NB4 (cell line): ENCODE data around the gene MAP4K4.

Experiments used
- DNase-seq: peaks from one replicate; pipeline ENCODE4 v3.0.0; 2010; ENCODE audit warnings: low read depth
- H3K4me3 ChIP-seq: one replicate; pipeline ENCODE4 v1.5.1; 2011; ENCODE audit warnings: mild to moderate bottlenecking, low read depth, low read length, moderate library complexity
- MYC ChIP-seq: IDR thresholded peaks from 2 replicates; pipeline ENCODE4 v1.6.1; 2011; ENCODE audit warnings: low read depth, low read length
- POLR2A ChIP-seq: IDR thresholded peaks from 2 replicates; pipeline ENCODE4 v1.6.1; 2011; ENCODE audit warnings: mild to moderate bottlenecking; ENCODE audit not compliant: insufficient read length; ENCODE audit errors: extremely low read depth
- TF ChIP-seq, protein P1 (sequence below): IDR thresholded peaks from 2 replicates; pipeline ENCODE4 v1.6.1; 2011; ENCODE audit warnings: low read depth, low read length
- TF ChIP-seq, protein P2 (sequence below): IDR thresholded peaks from one replicate; pipeline ENCODE4 v1.5.1; 2012; ENCODE audit warnings: low read depth, low read length

MAP4K4 gene

DNA sequence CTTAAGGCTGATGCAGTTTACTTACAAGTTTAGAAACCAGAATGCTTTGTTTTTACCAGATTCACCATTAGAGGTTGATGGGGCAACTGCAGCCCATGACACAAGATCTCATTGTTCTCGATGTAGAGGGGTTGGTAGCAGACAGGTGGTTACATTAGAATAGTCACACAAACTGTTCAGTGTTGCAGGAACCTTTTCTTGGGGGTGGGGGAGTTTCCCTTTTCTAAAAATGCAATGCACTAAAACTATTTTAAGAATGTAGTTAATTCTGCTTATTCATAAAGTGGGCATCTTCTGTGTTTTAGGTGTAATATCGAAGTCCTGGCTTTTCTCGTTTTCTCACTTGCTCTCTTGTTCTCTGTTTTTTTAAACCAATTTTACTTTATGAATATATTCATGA, 194.9 kb downstream of the MAP4K4 start:
- TF ChIP-seq, protein P1, sequence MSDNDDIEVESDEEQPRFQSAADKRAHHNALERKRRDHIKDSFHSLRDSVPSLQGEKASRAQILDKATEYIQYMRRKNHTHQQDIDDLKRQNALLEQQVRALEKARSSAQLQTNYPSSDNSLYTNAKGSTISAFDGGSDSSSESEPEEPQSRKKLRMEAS: no peak
- TF ChIP-seq, protein P2, sequence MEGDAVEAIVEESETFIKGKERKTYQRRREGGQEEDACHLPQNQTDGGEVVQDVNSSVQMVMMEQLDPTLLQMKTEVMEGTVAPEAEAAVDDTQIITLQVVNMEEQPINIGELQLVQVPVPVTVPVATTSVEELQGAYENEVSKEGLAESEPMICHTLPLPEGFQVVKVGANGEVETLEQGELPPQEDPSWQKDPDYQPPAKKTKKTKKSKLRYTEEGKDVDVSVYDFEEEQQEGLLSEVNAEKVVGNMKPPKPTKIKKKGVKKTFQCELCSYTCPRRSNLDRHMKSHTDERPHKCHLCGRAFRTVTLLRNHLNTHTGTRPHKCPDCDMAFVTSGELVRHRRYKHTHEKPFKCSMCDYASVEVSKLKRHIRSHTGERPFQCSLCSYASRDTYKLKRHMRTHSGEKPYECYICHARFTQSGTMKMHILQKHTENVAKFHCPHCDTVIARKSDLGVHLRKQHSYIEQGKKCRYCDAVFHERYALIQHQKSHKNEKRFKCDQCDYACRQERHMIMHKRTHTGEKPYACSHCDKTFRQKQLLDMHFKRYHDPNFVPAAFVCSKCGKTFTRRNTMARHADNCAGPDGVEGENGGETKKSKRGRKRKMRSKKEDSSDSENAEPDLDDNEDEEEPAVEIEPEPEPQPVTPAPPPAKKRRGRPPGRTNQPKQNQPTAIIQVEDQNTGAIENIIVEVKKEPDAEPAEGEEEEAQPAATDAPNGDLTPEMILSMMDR: no peak
- no peak for TF ChIP-seq POLR2A
- no peak for TF ChIP-seq MYC
- no peak overlapping the region for H3K4me3 ChIP-seq
- DNase-seq: no peak

DNA sequence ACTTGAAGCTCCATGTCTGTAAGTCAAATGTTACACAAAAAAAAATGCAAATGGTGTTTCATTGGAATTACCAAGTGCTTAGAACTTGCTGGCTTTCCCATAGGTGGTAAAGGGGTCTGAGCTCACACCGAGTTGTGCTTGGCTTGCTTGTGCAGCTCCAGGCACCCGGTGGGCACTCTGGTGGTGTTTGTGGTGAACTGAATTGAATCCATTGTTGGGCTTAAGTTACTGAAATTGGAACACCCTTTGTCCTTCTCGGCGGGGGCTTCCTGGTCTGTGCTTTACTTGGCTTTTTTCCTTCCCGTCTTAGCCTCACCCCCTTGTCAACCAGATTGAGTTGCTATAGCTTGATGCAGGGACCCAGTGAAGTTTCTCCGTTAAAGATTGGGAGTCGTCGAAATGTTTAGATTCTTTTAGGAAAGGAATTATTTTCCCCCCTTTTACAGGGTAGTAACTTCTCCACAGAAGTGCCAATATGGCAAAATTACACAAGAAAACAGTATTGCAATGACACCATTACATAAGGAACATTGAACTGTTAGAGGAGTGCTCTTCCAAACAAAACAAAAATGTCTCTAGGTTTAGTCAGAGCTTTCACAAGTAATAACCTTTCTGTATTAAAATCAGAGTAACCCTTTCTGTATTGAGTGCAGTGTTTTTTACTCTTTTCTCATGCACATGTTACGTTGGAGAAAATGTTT, 196.3 kb downstream of the MAP4K4 start:
- DNase-seq: no peak
- TF ChIP-seq, protein P1: no peak
- TF ChIP-seq POLR2A: no peak
- H3K4me3 ChIP-seq: no peak overlapping the region

DNA sequence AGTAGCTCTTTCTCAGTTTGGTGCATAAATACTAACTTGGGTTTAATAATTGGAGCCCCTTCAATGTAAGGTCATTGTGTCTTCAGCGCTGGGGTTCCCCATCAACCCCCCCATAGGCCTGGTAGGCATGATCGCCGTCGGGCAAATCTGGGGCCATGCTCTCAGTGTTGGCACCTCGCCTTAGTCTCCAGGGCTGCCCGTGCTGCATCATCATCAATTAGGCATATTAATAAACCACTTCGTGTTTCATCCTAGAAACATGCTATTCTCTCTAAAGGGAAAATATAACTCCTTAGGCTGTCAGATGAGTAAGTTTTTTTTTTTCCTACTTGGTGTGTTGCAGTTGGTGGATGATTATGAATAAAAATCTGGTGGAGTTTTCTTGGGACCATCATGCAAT, 197.5 kb downstream of the MAP4K4 start:
- TF ChIP-seq MYC: no peak
- TF ChIP-seq POLR2A: no peak
- TF ChIP-seq, protein P2: no peak
- TF ChIP-seq, protein P1: no peak
- DNase-seq: no peak
- no peak overlapping the region for H3K4me3 ChIP-seq

DNA sequence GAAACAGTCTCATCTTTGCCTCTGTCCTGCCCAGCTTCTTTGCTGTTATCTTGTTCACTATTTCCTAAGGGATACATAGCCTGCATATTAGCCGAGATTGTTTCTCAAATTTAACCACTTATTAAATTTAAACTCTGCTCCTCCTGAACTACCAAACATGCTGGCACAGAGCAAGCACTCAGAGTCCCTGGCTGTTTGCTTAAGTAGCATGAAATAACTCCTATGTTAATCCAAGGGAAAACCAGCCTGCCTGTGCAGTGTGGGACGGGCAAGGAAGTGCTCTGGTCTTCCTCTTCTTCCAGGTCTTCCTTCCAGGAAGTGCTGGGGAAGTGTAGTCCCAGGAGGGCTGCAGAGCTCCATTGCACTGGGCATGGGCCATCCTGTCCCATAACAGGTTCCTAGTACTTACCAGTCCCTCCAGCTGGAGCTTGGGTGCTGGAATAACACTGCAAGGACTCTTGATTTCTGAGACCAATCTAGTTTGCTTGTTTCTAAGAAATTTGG, 198.4 kb downstream of the MAP4K4 start:
- no peak overlapping the region for H3K4me3 ChIP-seq
- TF ChIP-seq POLR2A (no peak), MYC (no peak)
- TF ChIP-seq, protein P2: no peak
- TF ChIP-seq, protein P1: no peak
- no peak for DNase-seq

DNA sequence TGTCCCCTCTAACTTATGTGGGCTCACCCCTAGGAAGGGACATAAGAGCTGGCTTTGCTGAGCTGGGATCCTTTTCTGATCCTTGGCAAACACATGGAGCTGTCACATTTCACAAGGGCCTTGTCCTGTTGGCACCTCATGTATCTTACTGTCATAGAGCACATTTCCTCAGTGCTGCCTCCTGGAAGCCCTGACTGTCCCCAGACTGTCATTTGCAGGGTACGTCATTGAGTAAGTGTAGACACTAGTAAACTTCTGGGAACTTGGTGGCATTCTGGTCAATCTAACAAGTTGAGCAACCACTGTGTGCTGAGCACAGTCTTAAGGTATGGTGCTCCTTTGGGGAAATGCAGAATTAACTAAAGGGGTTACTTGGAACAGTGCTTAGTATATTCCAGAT, 199.8 kb downstream of the MAP4K4 start:
- H3K4me3 ChIP-seq: no peak overlapping the region
- no peak for DNase-seq
- TF ChIP-seq POLR2A: no peak
- no peak for TF ChIP-seq MYC
- TF ChIP-seq, protein P2: no peak
- TF ChIP-seq, protein P1: no peak

DNA sequence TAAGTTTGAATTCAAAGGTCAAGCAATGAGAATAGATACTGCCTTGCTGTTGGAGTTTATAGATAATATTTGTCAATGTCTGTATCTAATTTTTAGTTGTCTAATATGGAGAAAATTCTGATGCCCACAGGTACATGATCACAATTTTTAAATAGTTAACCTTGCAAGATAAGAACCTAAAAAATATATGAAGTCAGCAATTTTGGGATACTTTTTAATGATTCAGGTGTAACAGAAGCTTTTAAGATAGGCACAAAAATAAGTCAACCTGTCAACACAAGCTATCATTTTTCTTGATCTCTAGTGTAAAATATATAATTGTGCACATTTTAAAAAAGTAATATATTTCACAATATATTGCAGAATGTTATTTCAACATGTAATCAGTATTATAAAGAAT, 201.8 kb downstream of the MAP4K4 start:
- DNase-seq: no peak
- H3K4me3 ChIP-seq: no peak overlapping the region
- TF ChIP-seq MYC: no peak
- TF ChIP-seq, protein P2: no peak
- TF ChIP-seq, protein P1: no peak
- no peak for TF ChIP-seq POLR2A
